ENCODE data around the gene GTF3C1. TPM values are rescaled to one million over a fixed set of nuclear protein-coding genes. Genes with fewer than 3 reads are reported as not detected.

GTF3C1 gene
- total and polyA plus RNA-seq, 3 experiments from 2014 or later: 58.6 to 62.7 (median 60.4) TPM

- peaks cover 21% of the 10 kb centered on the region for H3K4me1 ChIP-seq (ENCODE audit: insufficient read depth, low read length)
- no peak overlapping the region for H3K4me3 ChIP-seq (ENCODE audit: low read length)
- DNase-seq: no peak
- no peaks in the 10 kb centered on the region for H3K9me3 ChIP-seq (ENCODE audit: low read length)
- H3K4me3 Mint-ChIP-seq: peak overlapping the region in 1 of 7 donors; percentile 25
- H3K27me3 ChIP-seq (ENCODE audit: insufficient read depth, low read length, poor library complexity, severe bottlenecking): no peaks in the 10 kb centered on the region
- peaks cover 37% of the 10 kb centered on the region for H3K36me3 ChIP-seq (ENCODE audit: insufficient read depth, low read length)
- peaks cover 0 to 2% (median 0%) of the 10 kb centered on the region in 5 donors for H3K9me3 Mint-ChIP-seq
- peaks cover 0 to under 1% of the 10 kb centered on the region in 2 donors for H3K27me3 Mint-ChIP-seq
- peaks cover 30 to 40% (median 37%) of the 10 kb centered on the region in 3 donors for H3K4me1 Mint-ChIP-seq
- peaks cover 18 to 75% (median 33%) of the 10 kb centered on the region in 3 donors for H3K36me3 Mint-ChIP-seq
- no peak overlapping the region for H3K27ac Mint-ChIP-seq
- ChIA-PET POLR2A (no interaction called here), CTCF (no interaction called here)
- H3K27ac ChIP-seq (ENCODE audit: low read depth, low read length): no peak overlapping the region
Measured at GRCh38 chr16:27544671-27545070, 5.0 kb downstream of the GTF3C1 start.

- H3K27ac Mint-ChIP-seq: peak overlapping the region in 2 of 8 donors; percentile 64 to 84
- no peak overlapping the region for H3K4me3 ChIP-seq (ENCODE audit: low read length)
- POLR2A ChIA-PET: no interaction called here
- peaks cover 38% of the 10 kb centered on the region for H3K36me3 ChIP-seq (ENCODE audit: insufficient read depth, low read length)
- no peaks in the 10 kb centered on the region for H3K9me3 ChIP-seq (ENCODE audit: low read length)
- peaks cover 23 to 79% (median 38%) of the 10 kb centered on the region in 3 donors for H3K36me3 Mint-ChIP-seq
- no peaks in the 10 kb centered on the region for H3K27me3 Mint-ChIP-seq
- H3K27ac ChIP-seq (ENCODE audit: low read depth, low read length): no peak overlapping the region
- peak overlapping the region in 1 of 7 donors; percentile 18 for H3K4me3 Mint-ChIP-seq
- DNase-seq: no peak
- CTCF ChIA-PET: no interaction called here
- peaks cover 16% of the 10 kb centered on the region for H3K4me1 ChIP-seq (ENCODE audit: insufficient read depth, low read length)
- no peaks in the 10 kb centered on the region for H3K27me3 ChIP-seq (ENCODE audit: insufficient read depth, low read length, poor library complexity, severe bottlenecking)
- peaks cover 27 to 40% (median 33%) of the 10 kb centered on the region in 3 donors for H3K4me1 Mint-ChIP-seq
- peaks cover 0 to 2% (median 0%) of the 10 kb centered on the region in 5 donors for H3K9me3 Mint-ChIP-seq
Measured at GRCh38 chr16:27543801-27544200, 5.9 kb downstream of the GTF3C1 start.

DNA sequence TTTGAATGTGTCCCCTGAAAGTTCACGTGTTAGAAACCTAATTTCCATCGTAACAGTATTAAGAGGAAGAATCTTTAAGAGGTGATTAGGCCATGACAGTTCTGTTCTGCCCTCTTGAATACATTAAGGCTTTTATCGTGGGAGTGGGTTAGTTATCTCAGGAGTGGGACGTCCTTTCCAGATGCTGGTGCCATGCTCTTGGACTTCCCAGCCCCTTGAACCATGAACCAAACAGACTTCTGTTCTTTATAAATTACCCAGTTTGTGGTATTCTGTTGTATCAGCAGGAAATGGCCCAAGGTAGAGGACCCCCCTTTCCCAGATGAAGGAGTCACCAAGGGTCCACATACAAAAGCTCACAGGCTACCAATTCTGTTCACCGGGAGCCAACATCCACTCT lies 10.1 kb downstream of the GTF3C1 start:
- no peak overlapping the region for H3K4me3 Mint-ChIP-seq
- H3K36me3 Mint-ChIP-seq: peaks cover 30 to 92% (median 59%) of the 10 kb centered on the region in 3 donors

DNA sequence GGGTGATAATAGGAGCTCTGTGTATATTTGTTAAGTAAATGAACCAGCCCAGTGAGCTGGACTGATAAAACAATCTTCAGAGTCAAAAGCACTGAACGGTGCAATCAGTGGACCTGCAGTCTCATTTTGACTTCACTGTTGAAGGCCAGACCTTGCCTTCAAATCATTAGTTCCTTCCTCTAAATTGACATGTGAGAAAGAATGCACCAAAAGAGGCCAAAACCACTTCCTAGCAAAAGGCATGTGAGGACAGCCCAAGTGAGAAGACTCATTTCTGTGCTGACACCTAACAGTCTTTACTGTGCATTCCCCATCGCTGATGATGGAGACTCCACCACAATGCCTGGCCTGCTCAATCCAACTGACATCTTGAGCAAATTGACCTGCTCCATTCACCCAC lies 10.6 kb downstream of the GTF3C1 start:
- Mint-ChIP-seq H3K4me3 (no peak overlapping the region), H3K9me3 (peaks cover 0 to 2% (median 0%) of the 10 kb centered on the region in 5 donors), H3K27ac (peak overlapping the region in 2 of 8 donors; percentile 23 to 68), H3K27me3 (peaks cover 0 to 2% of the 10 kb centered on the region in 2 donors), H3K36me3 (peaks cover 30 to 92% (median 56%) of the 10 kb centered on the region in 3 donors), H3K4me1 (peaks cover 4 to 12% (median 11%) of the 10 kb centered on the region in 3 donors)
- Histone ChIP-seq H3K36me3 (ENCODE audit: insufficient read depth, low read length) (peaks cover 40% of the 10 kb centered on the region), H3K27me3 (ENCODE audit: insufficient read depth, low read length, poor library complexity, severe bottlenecking) (no peaks in the 10 kb centered on the region), H3K4me1 (ENCODE audit: insufficient read depth, low read length) (no peaks in the 10 kb centered on the region), H3K4me3 (ENCODE audit: low read length) (no peak overlapping the region), H3K27ac (ENCODE audit: low read depth, low read length) (no peak overlapping the region), H3K9me3 (ENCODE audit: low read length) (no peaks in the 10 kb centered on the region)
- ChIA-PET POLR2A (no interaction called here), CTCF (no interaction called here)
- DNase-seq: no peak

More for the DNA sequence above, 10.1 kb downstream of the GTF3C1 start:
- peaks cover 4 to 12% (median 11%) of the 10 kb centered on the region in 3 donors for H3K4me1 Mint-ChIP-seq
- peaks cover 39% of the 10 kb centered on the region for H3K36me3 ChIP-seq (ENCODE audit: insufficient read depth, low read length)
- H3K4me1 ChIP-seq (ENCODE audit: insufficient read depth, low read length): no peaks in the 10 kb centered on the region
- H3K27ac Mint-ChIP-seq: peak overlapping the region in 1 of 8 donors; percentile 76
- POLR2A ChIA-PET: no interaction called here
- no peak for DNase-seq
- no peaks in the 10 kb centered on the region for H3K9me3 ChIP-seq (ENCODE audit: low read length)
- H3K27ac ChIP-seq (ENCODE audit: low read depth, low read length): no peak overlapping the region
- H3K4me3 ChIP-seq (ENCODE audit: low read length): no peak overlapping the region
- CTCF ChIA-PET: no interaction called here
- H3K9me3 Mint-ChIP-seq: peaks cover 0 to 2% (median 0%) of the 10 kb centered on the region in 5 donors
- no peaks in the 10 kb centered on the region for H3K27me3 ChIP-seq (ENCODE audit: insufficient read depth, low read length, poor library complexity, severe bottlenecking)
- H3K27me3 Mint-ChIP-seq: peaks cover 0 to 2% of the 10 kb centered on the region in 2 donors

DNA sequence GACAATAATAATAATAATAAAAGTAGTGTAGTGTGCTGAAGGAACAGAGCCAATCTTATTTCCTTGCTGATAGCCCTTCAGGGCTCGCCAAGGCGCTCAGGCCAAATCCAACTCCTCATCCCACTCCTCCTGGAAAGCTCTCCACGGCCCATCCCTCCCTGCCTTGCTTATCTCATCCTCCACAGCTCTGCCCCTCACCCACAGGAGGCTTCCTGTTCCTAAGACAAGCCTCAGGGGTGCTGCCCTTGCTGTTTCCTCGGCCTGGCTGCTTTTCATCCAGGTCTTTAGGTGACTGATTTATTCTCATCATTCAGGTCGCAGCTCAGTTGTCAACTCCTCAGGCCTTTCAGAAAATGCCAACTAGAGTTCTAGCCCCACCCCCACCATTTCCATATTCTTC lies 11.2 kb downstream of the GTF3C1 start:
- DNase-seq: no peak
- no peaks in the 10 kb centered on the region for H3K4me1 ChIP-seq (ENCODE audit: insufficient read depth, low read length)
- no peak overlapping the region for H3K4me3 ChIP-seq (ENCODE audit: low read length)
- no peaks in the 10 kb centered on the region for H3K9me3 ChIP-seq (ENCODE audit: low read length)
- no peak overlapping the region for H3K27ac ChIP-seq (ENCODE audit: low read depth, low read length)
- H3K9me3 Mint-ChIP-seq: peaks cover 0 to 2% (median 0%) of the 10 kb centered on the region in 5 donors
- POLR2A ChIA-PET: no interaction called here
- H3K27ac Mint-ChIP-seq: peak overlapping the region in 2 of 8 donors; percentile 21 to 44
- peaks cover 40% of the 10 kb centered on the region for H3K36me3 ChIP-seq (ENCODE audit: insufficient read depth, low read length)
- H3K27me3 Mint-ChIP-seq: peaks cover 0 to 2% of the 10 kb centered on the region in 2 donors
- CTCF ChIA-PET: no interaction called here
- peaks cover 30 to 92% (median 54%) of the 10 kb centered on the region in 3 donors for H3K36me3 Mint-ChIP-seq
- no peaks in the 10 kb centered on the region for H3K27me3 ChIP-seq (ENCODE audit: insufficient read depth, low read length, poor library complexity, severe bottlenecking)
- peak overlapping the region in 1 of 7 donors; percentile 78 for H3K4me3 Mint-ChIP-seq
- peaks cover 4 to 12% (median 11%) of the 10 kb centered on the region in 3 donors for H3K4me1 Mint-ChIP-seq

DNA sequence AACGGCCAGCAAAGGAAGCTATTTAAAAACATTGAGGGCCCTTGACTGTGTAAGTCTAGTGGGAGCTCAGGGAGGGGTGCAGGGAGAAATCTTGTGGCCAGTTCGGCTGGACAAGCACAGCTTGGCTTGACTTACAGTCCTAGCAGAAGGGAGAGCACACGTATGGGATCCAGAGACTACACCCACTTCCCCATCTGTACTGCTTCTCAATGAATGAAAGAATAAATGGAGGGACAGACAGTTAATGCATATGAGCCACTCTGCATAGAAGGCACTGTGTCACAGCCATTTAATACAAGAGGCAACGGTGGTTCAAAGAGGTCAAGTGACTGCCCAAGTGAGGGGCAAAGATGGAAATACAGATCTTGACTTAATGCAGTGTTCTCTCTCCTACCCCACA lies 15.5 kb downstream of the GTF3C1 start:
- Mint-ChIP-seq H3K27me3 (peaks cover 0 to 3% of the 10 kb centered on the region in 2 donors), H3K4me1 (peaks cover 2 to 7% (median 4%) of the 10 kb centered on the region in 3 donors), H3K36me3 (peaks cover 33 to 93% (median 50%) of the 10 kb centered on the region in 3 donors), H3K27ac (no peak overlapping the region), H3K4me3 (no peak overlapping the region), H3K9me3 (no peaks in the 10 kb centered on the region)
- Histone ChIP-seq H3K4me1 (ENCODE audit: insufficient read depth, low read length) (no peaks in the 10 kb centered on the region), H3K27ac (ENCODE audit: low read depth, low read length) (no peak overlapping the region), H3K9me3 (ENCODE audit: low read length) (no peaks in the 10 kb centered on the region), H3K36me3 (ENCODE audit: insufficient read depth, low read length) (peaks cover 32% of the 10 kb centered on the region), H3K4me3 (ENCODE audit: low read length) (no peak overlapping the region), H3K27me3 (ENCODE audit: insufficient read depth, low read length, poor library complexity, severe bottlenecking) (no peaks in the 10 kb centered on the region)
- POLR2A ChIA-PET: no interaction called here
- DNase-seq: no peak
- CTCF ChIA-PET: no interaction called here

GRCh38 chr16:27531826-27532800 lies 17.6 kb downstream of the GTF3C1 start:
- DNase-seq: no peak
- peaks cover 0 to 3% of the 10 kb centered on the region in 2 donors for H3K27me3 Mint-ChIP-seq
- H3K4me3 ChIP-seq (ENCODE audit: low read length): no peak overlapping the region
- ChIA-PET POLR2A (no interaction called here), CTCF (interaction anchor here (1.4 kb wide), 1 partner anchor 16 kb away, joined by 4 read pairs; no protein-coding TSS in a partner anchor)
- H3K36me3 ChIP-seq (ENCODE audit: insufficient read depth, low read length): peaks cover 45% of the 10 kb centered on the region
- H3K9me3 Mint-ChIP-seq: no peaks in the 10 kb centered on the region
- H3K27me3 ChIP-seq (ENCODE audit: insufficient read depth, low read length, poor library complexity, severe bottlenecking): no peaks in the 10 kb centered on the region
- H3K4me1 Mint-ChIP-seq: peaks cover 0 to 4% (median 2%) of the 10 kb centered on the region in 3 donors
- no peak overlapping the region for H3K27ac ChIP-seq (ENCODE audit: low read depth, low read length)
- H3K9me3 ChIP-seq (ENCODE audit: low read length): no peaks in the 10 kb centered on the region
- H3K4me3 Mint-ChIP-seq: no peak overlapping the region
- H3K36me3 Mint-ChIP-seq: peaks cover 34 to 94% (median 44%) of the 10 kb centered on the region in 3 donors
- H3K27ac Mint-ChIP-seq: peak overlapping the region in 2 of 8 donors; percentile 14 to 75
- H3K4me1 ChIP-seq (ENCODE audit: insufficient read depth, low read length): no peaks in the 10 kb centered on the region

GRCh38 chr16:27531186-27531585 lies 18.5 kb downstream of the GTF3C1 start:
- H3K4me3 ChIP-seq (ENCODE audit: low read length): no peak overlapping the region
- peaks cover 34 to 93% (median 42%) of the 10 kb centered on the region in 3 donors for H3K36me3 Mint-ChIP-seq
- H3K4me3 Mint-ChIP-seq: no peak overlapping the region
- peaks cover 0 to 2% of the 10 kb centered on the region in 2 donors for H3K27me3 Mint-ChIP-seq
- no peaks in the 10 kb centered on the region for H3K9me3 Mint-ChIP-seq
- H3K27ac ChIP-seq (ENCODE audit: low read depth, low read length): no peak overlapping the region
- peak overlapping the region in 5 of 8 donors; percentile 1 to 69 (median 49) for H3K27ac Mint-ChIP-seq
- DNase-seq: no peak
- ChIA-PET CTCF (interaction anchor here (1.4 kb wide), 1 partner anchor 15 kb away, joined by 4 read pairs; no protein-coding TSS in a partner anchor), POLR2A (no interaction called here)
- H3K36me3 ChIP-seq (ENCODE audit: insufficient read depth, low read length): peaks cover 54% of the 10 kb centered on the region
- H3K9me3 ChIP-seq (ENCODE audit: low read length): no peaks in the 10 kb centered on the region
- no peaks in the 10 kb centered on the region for H3K27me3 ChIP-seq (ENCODE audit: insufficient read depth, low read length, poor library complexity, severe bottlenecking)
- no peaks in the 10 kb centered on the region for H3K4me1 ChIP-seq (ENCODE audit: insufficient read depth, low read length)
- peaks cover 0 to 4% (median 2%) of the 10 kb centered on the region in 3 donors for H3K4me1 Mint-ChIP-seq
